BLaER1 treated with 17β-estradiol and CSF1 and Interleukin-3, amounts not matched to agents 10 nM and 100 nM (cell line): ENCODE measurements around the gene PLXDC2.

Source experiments
- H3K27ac ChIP-seq, 11 experiments: shearing (Covaris generic); formaldehyde crosslinking; 2 replicates each; pipeline ENCODE4 v1.8.1; 2022
- H3K27me3 ChIP-seq, 11 experiments: shearing (Covaris generic); formaldehyde crosslinking; 2 replicates each; pipeline ENCODE4 v1.8.1; 2022
- H3K36me3 ChIP-seq, 11 experiments: shearing (Covaris generic); formaldehyde crosslinking; 2 replicates each; pipeline ENCODE4 v1.8.1; 2022
- H3K4me1 ChIP-seq, 10 experiments: shearing (Covaris generic); formaldehyde crosslinking; 2 replicates each; pipeline ENCODE4 v1.8.1; 2022
- H3K4me2 ChIP-seq, 11 experiments: shearing (Covaris generic); formaldehyde crosslinking; 2 replicates each; pipeline ENCODE4 v1.8.1; 2022
- H3K4me3 ChIP-seq, 10 experiments: shearing (Covaris generic); formaldehyde crosslinking; 2 replicates each; pipeline ENCODE4 v1.8.1; 2022
- H3K9ac ChIP-seq, 11 experiments: shearing (Covaris generic); formaldehyde crosslinking; 2 replicates each; pipeline ENCODE4 v1.8.1; 2022
- H3K9me3 ChIP-seq, 11 experiments: shearing (Covaris generic); formaldehyde crosslinking; replicated peaks in 1 of 11; 2 replicates each; pipeline ENCODE4 v1.8.1; 2022
- H4K20me1 ChIP-seq, 11 experiments: shearing (Covaris generic); formaldehyde crosslinking; 2 replicates each; pipeline ENCODE4 v1.8.1; 2022
- Cebpa-rat ChIP-seq, 11 experiments: shearing (Covaris generic); IDR thresholded peaks; 2 replicates each; pipeline ENCODE4 v1.8.1; 2022

PLXDC2 gene

GRCh38 chr10:19915816-19916215 is 99.6 kb downstream of the PLXDC2 start:
- peaks cover 0 to 29% (median 8%) of the 10 kb centered on the region in 11 experiments; a peak in 8 of 22 replicates for H4K20me1 ChIP-seq
- no peak overlapping the region for H3K9ac ChIP-seq
- TF ChIP-seq Cebpa-rat (IDR thresholded peaks at IDR 0.05) = no peak
- no peak overlapping the region for H3K4me3 ChIP-seq
- H3K4me2 ChIP-seq = no peak overlapping the region
- peaks cover 0 to 18% (median 0%) of the 10 kb centered on the region in 11 experiments; a peak in 3 of 22 replicates for H3K36me3 ChIP-seq
- no peaks in the 10 kb centered on the region for H3K27me3 ChIP-seq
- H3K9me3 ChIP-seq = peaks cover 0 to 14% (median 9%) of the 10 kb centered on the region in 11 experiments; a peak in 12 of 22 replicates
- H3K4me1 ChIP-seq = peaks cover 0 to 9% (median 0%) of the 10 kb centered on the region in 10 experiments; a peak in 1 of 20 replicates
- no peak overlapping the region for H3K27ac ChIP-seq

GRCh38 chr10:19917751-19918478 is 101.7 kb downstream of the PLXDC2 start:
- Histone ChIP-seq H3K9ac (no peak overlapping the region), H3K36me3 (peaks cover 0 to 18% (median 0%) of the 10 kb centered on the region in 11 experiments; a peak in 4 of 22 replicates), H3K4me3 (no peak overlapping the region), H3K9me3 (peaks cover 0 to 14% (median 9%) of the 10 kb centered on the region in 11 experiments; a peak in 12 of 22 replicates), H3K27me3 (no peaks in the 10 kb centered on the region), H4K20me1 (peaks cover 0 to 41% (median 18%) of the 10 kb centered on the region in 11 experiments; a peak in 9 of 22 replicates), H3K27ac (no peak overlapping the region), H3K4me1 (peaks cover 0 to 24% (median 5%) of the 10 kb centered on the region in 10 experiments; a peak in 7 of 20 replicates), H3K4me2 (no peak overlapping the region)
- no peak for TF ChIP-seq Cebpa-rat (IDR thresholded peaks at IDR 0.05)

GRCh38 chr10:19918794-19919193 is 102.6 kb downstream of the PLXDC2 start:
- peaks cover 0 to 44% (median 20%) of the 10 kb centered on the region in 11 experiments; a peak in 9 of 22 replicates for H4K20me1 ChIP-seq
- no peak overlapping the region for H3K4me2 ChIP-seq
- H3K36me3 ChIP-seq = peaks cover 0 to 18% (median 0%) of the 10 kb centered on the region in 11 experiments; a peak in 5 of 22 replicates
- H3K4me1 ChIP-seq = peaks cover 0 to 24% (median 5%) of the 10 kb centered on the region in 10 experiments; a peak in 7 of 20 replicates
- no peak overlapping the region for H3K9ac ChIP-seq
- H3K9me3 ChIP-seq = peaks cover 0 to 13% (median 9%) of the 10 kb centered on the region in 11 experiments; a peak in 12 of 22 replicates
- no peaks in the 10 kb centered on the region for H3K27me3 ChIP-seq
- no peak for TF ChIP-seq Cebpa-rat (IDR thresholded peaks at IDR 0.05)
- no peak overlapping the region for H3K27ac ChIP-seq
- no peak overlapping the region for H3K4me3 ChIP-seq

GRCh38 chr10:19919671-19920070 is 103.4 kb downstream of the PLXDC2 start:
- peaks cover 0 to 5% (median 3%) of the 10 kb centered on the region in 11 experiments; a peak in 10 of 22 replicates for H3K9me3 ChIP-seq
- H3K9ac ChIP-seq = no peak overlapping the region
- H3K27ac ChIP-seq = no peak overlapping the region
- H3K27me3 ChIP-seq = no peaks in the 10 kb centered on the region
- no peak for TF ChIP-seq Cebpa-rat (IDR thresholded peaks at IDR 0.05)
- peaks cover 0 to 52% (median 23%) of the 10 kb centered on the region in 11 experiments; a peak in 9 of 22 replicates for H4K20me1 ChIP-seq
- H3K4me2 ChIP-seq = no peak overlapping the region
- H3K36me3 ChIP-seq = peaks cover 0 to 18% (median 0%) of the 10 kb centered on the region in 11 experiments; a peak in 5 of 22 replicates
- H3K4me3 ChIP-seq = no peak overlapping the region
- peaks cover 0 to 24% (median 5%) of the 10 kb centered on the region in 10 experiments; a peak in 7 of 20 replicates for H3K4me1 ChIP-seq

- TF ChIP-seq Cebpa-rat (IDR thresholded peaks at IDR 0.05) = no peak
- Histone ChIP-seq H3K9me3 (no peaks in the 10 kb centered on the region), H4K20me1 (peaks cover 0 to 58% (median 25%) of the 10 kb centered on the region in 11 experiments; a peak in 9 of 22 replicates), H3K9ac (no peak overlapping the region), H3K27ac (no peak overlapping the region), H3K4me1 (peaks cover 0 to 21% (median 5%) of the 10 kb centered on the region in 10 experiments; a peak in 7 of 20 replicates), H3K36me3 (peaks cover 0 to 18% (median 0%) of the 10 kb centered on the region in 11 experiments; a peak in 5 of 22 replicates), H3K4me3 (no peak overlapping the region), H3K27me3 (no peaks in the 10 kb centered on the region), H3K4me2 (no peak overlapping the region)
Observed at GRCh38 chr10:19920075-19920726, 104.0 kb downstream of the PLXDC2 start.

GRCh38 chr10:19921300-19922140 is 105.3 kb downstream of the PLXDC2 start:
- Histone ChIP-seq H3K9me3 (no peaks in the 10 kb centered on the region), H3K4me1 (peaks cover 0 to 17% (median 5%) of the 10 kb centered on the region in 10 experiments; a peak in 7 of 20 replicates), H3K9ac (no peak overlapping the region), H3K4me3 (no peak overlapping the region), H3K4me2 (peak overlapping the region in 3 of 11 experiments; percentile 15 to 65 (median 26); a peak in 4 of 22 replicates), H4K20me1 (peaks cover 0 to 71% (median 25%) of the 10 kb centered on the region in 11 experiments; a peak in 10 of 22 replicates), H3K27ac (no peak overlapping the region), H3K36me3 (peaks cover 0 to 7% (median 0%) of the 10 kb centered on the region in 11 experiments; a peak in 4 of 22 replicates), H3K27me3 (no peaks in the 10 kb centered on the region)
- TF ChIP-seq Cebpa-rat (IDR thresholded peaks at IDR 0.05) = no peak

GRCh38 chr10:19922236-19922963 is 106.2 kb downstream of the PLXDC2 start:
- peaks cover 0 to 17% (median 5%) of the 10 kb centered on the region in 10 experiments; a peak in 7 of 20 replicates for H3K4me1 ChIP-seq
- peaks cover 0 to 78% (median 25%) of the 10 kb centered on the region in 11 experiments; a peak in 10 of 22 replicates for H4K20me1 ChIP-seq
- H3K9me3 ChIP-seq = no peaks in the 10 kb centered on the region
- no peak overlapping the region for H3K27ac ChIP-seq
- no peak for TF ChIP-seq Cebpa-rat (IDR thresholded peaks at IDR 0.05)
- peaks cover 0 to 13% (median 0%) of the 10 kb centered on the region in 11 experiments; a peak in 4 of 22 replicates for H3K36me3 ChIP-seq
- no peak overlapping the region for H3K4me3 ChIP-seq
- no peak overlapping the region for H3K9ac ChIP-seq
- H3K27me3 ChIP-seq = no peaks in the 10 kb centered on the region
- H3K4me2 ChIP-seq = peak overlapping the region in 3 of 11 experiments; percentile 15 to 65 (median 26); a peak in 5 of 22 replicates
